ENCODE measurements around the gene ACTR2. TPM values are rescaled to one million over a fixed set of nuclear protein-coding genes. Genes with fewer than 3 reads are reported as not detected.
"Not testable (repeated sequence)": the region's sequence is repeated elsewhere in the genome, so short reads cannot be mapped to it uniquely, and the experiment has no call there.

ACTR2 gene
- total RNA-seq, 1 experiment from 2014 or later, result 347 TPM

GRCh38 chr2:65257866-65258265, 30.2 kb downstream of the ACTR2 start:
- POLR2A ChIA-PET; BruUV-seq (replicated peaks); DNase-seq (ENCODE audit: low read depth, low spot score); H3K4me3 ChIP-seq (ENCODE audit: low read depth in 2 of 2, low read length in 2 of 2); intact Hi-C loops (cut with micrococcal nuclease; ENCODE audit: unreplicated experiment); in situ Hi-C loops (cut with HindIII; ENCODE audit: low pct_unique_long_range_greater_than_20kb, low sequenced_read_pairs); H3K27me3 ChIP-seq (ENCODE audit: control insufficient read depth, insufficient read depth, low read length); ATAC-seq; CTCF ChIA-PET; H3K9me3 ChIP-seq (ENCODE audit: control insufficient read depth, insufficient read depth, low read depth, low read length); H3K27ac ChIP-seq (ENCODE audit: low read length); H3K4me1 ChIP-seq (ENCODE audit: control insufficient read depth, insufficient read depth, low read length): not testable (repeated sequence)
- H3K36me3 ChIP-seq (ENCODE audit: control insufficient read depth, insufficient read depth, low read length), result peaks cover 26% of the 10 kb centered on the region

DNA sequence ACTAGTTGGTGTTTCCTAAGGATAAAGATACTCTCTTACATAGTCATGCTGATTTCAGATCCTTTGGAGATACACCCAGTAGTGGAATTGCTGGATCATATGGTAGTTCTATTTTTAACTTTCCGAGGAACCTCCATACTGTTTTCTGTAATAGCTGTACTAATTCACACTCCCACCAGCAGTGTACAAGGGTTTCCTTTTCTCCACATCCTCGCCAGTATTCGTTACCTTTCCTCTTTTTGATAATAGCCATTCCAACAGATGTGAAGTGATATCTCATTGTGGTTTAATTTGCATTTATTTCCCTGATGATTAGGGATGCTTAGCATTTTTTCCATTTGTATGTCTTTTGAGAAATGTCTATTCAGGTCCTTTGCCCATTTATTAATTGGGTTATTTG, 34.0 kb downstream of the ACTR2 start:
- no TSS peak for BruUV-seq (replicated peaks)
- peaks cover 21% of the 10 kb centered on the region for H3K36me3 ChIP-seq (ENCODE audit: control insufficient read depth, insufficient read depth, low read length)

DNA sequence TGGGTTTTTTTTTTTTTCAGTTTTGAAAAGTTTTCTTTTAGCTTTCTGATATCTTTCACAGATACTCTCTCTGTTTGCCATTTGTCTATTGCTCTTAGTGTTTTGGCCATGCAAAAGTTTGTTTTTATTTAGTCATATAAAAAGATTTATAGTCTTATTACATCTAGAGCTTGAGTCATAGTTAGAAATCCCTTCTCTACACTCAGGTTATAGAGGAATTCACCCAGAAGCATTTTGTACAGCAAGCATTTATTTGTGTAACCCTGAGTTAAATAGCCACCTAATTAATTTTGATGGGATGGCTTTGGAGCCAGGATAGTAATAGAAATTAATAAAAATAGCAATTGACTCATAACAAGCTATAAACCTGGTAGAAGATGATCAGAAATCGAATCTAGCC, 35.6 kb downstream of the ACTR2 start:
- DNase-seq (ENCODE audit: low read depth, low spot score) (no peak), ATAC-seq (no peak)
- Histone ChIP-seq H3K27me3 (ENCODE audit: control insufficient read depth, insufficient read depth, low read length) (no peaks in the 10 kb centered on the region), H3K4me1 (ENCODE audit: control insufficient read depth, insufficient read depth, low read length) (peaks cover 17% of the 10 kb centered on the region), H3K27ac (ENCODE audit: low read length) (no peak overlapping the region), H3K4me3 (ENCODE audit: low read depth in 2 of 2, low read length in 2 of 2) (no peak overlapping the region), H3K9me3 (ENCODE audit: control insufficient read depth, insufficient read depth, low read depth, low read length) (no peaks in the 10 kb centered on the region), H3K36me3 (ENCODE audit: control insufficient read depth, insufficient read depth, low read length) (peaks cover 24% of the 10 kb centered on the region)
- no peak for TF ChIP-seq TCF7L2 (IDR thresholded peaks at IDR 0.05; ENCODE audit: low read depth, low read length)
- TF ChIP-seq, protein P1, sequence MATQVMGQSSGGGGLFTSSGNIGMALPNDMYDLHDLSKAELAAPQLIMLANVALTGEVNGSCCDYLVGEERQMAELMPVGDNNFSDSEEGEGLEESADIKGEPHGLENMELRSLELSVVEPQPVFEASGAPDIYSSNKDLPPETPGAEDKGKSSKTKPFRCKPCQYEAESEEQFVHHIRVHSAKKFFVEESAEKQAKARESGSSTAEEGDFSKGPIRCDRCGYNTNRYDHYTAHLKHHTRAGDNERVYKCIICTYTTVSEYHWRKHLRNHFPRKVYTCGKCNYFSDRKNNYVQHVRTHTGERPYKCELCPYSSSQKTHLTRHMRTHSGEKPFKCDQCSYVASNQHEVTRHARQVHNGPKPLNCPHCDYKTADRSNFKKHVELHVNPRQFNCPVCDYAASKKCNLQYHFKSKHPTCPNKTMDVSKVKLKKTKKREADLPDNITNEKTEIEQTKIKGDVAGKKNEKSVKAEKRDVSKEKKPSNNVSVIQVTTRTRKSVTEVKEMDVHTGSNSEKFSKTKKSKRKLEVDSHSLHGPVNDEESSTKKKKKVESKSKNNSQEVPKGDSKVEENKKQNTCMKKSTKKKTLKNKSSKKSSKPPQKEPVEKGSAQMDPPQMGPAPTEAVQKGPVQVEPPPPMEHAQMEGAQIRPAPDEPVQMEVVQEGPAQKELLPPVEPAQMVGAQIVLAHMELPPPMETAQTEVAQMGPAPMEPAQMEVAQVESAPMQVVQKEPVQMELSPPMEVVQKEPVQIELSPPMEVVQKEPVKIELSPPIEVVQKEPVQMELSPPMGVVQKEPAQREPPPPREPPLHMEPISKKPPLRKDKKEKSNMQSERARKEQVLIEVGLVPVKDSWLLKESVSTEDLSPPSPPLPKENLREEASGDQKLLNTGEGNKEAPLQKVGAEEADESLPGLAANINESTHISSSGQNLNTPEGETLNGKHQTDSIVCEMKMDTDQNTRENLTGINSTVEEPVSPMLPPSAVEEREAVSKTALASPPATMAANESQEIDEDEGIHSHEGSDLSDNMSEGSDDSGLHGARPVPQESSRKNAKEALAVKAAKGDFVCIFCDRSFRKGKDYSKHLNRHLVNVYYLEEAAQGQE (IDR thresholded peaks at IDR 0.05; ENCODE audit: insufficient read depth in 1 of 2, low read depth in 2 of 2, low read length in 1 of 2), result no peak
- TF ChIP-seq SIN3A (IDR thresholded peaks at IDR 0.05; ENCODE audit: borderline replicate concordance, insufficient read depth, low read depth, low read length), result no peak
- no peak for TF ChIP-seq POLR2AphosphoS5 (IDR thresholded peaks at IDR 0.05; ENCODE audit: low read depth, low read length)
- POLR2A ChIA-PET, result interaction anchor here (0.7 kb wide), 1 partner anchor 230 kb away, joined by 6 read pairs; no protein-coding TSS in a partner anchor
- in situ Hi-C loops (cut with HindIII; ENCODE audit: low pct_unique_long_range_greater_than_20kb, low sequenced_read_pairs), result no loop called here
- BruUV-seq (replicated peaks), result no TSS peak
- intact Hi-C loops (cut with micrococcal nuclease; ENCODE audit: unreplicated experiment), result no loop called here
- CTCF ChIA-PET, result no interaction called here

More for the DNA sequence above, 34.0 kb downstream of the ACTR2 start:
- Histone ChIP-seq H3K9me3 (ENCODE audit: control insufficient read depth, insufficient read depth, low read depth, low read length) (no peaks in the 10 kb centered on the region), H3K4me1 (ENCODE audit: control insufficient read depth, insufficient read depth, low read length) (peaks cover 15% of the 10 kb centered on the region), H3K27ac (ENCODE audit: low read length) (no peak overlapping the region), H3K4me3 (ENCODE audit: low read depth in 2 of 2, low read length in 2 of 2) (no peak overlapping the region), H3K27me3 (ENCODE audit: control insufficient read depth, insufficient read depth, low read length) (no peaks in the 10 kb centered on the region)
- CTCF ChIA-PET, result no interaction called here
- no peak for DNase-seq (ENCODE audit: low read depth, low spot score)
- in situ Hi-C loops (cut with HindIII; ENCODE audit: low pct_unique_long_range_greater_than_20kb, low sequenced_read_pairs), result no loop called here
- POLR2A ChIA-PET, result no interaction called here
- no peak for ATAC-seq
- intact Hi-C loops (cut with micrococcal nuclease; ENCODE audit: unreplicated experiment), result no loop called here
- TF ChIP-seq POLR2AphosphoS5 (IDR thresholded peaks at IDR 0.05; ENCODE audit: low read depth, low read length), result no peak
- no peak for TF ChIP-seq CTCF (IDR thresholded peaks at IDR 0.05)
- no peak for TF ChIP-seq SIN3A (IDR thresholded peaks at IDR 0.05; ENCODE audit: borderline replicate concordance, insufficient read depth, low read depth, low read length)
- TF ChIP-seq, protein P1 (IDR thresholded peaks at IDR 0.05; ENCODE audit: insufficient read depth in 1 of 2, low read depth in 2 of 2, low read length in 1 of 2), result no peak
- no peak for TF ChIP-seq TCF7L2 (IDR thresholded peaks at IDR 0.05; ENCODE audit: low read depth, low read length)
